Peyer's patch (tissue), 4 donors: ENCODE results near the gene GPR149.

Source experiments
- CTCF ChIP-seq, 6 experiments: fragments of 450-650 bp in 4 of 6; fragments of 200-600 bp in 2 of 6; sonication (generic) in 1 of 6; IDR thresholded peaks; one replicate each; pipeline ENCODE4 v1.5.1; 2017 to 2019; ENCODE audit warnings: antibody characterized with exemption in 6 of 6, mild to moderate bottlenecking in 3 of 6, moderate library complexity in 1 of 6
- POLR2A ChIP-seq, 2 donors: fragments of 450-650 bp; IDR thresholded peaks; one replicate each; pipeline ENCODE4 v1.5.1; 2017; ENCODE audit warnings: antibody characterized with exemption in 2 of 2, mild to moderate bottlenecking in 2 of 2, moderate library complexity in 2 of 2

- TF ChIP-seq CTCF (IDR thresholded peaks at IDR 0.05) (no peak), POLR2A (IDR thresholded peaks at IDR 0.05) (no peak)
Observed at GRCh38 chr3:154422694-154423093, 7.3 kb downstream of the GPR149 start.
